Central memory CD4-positive, alpha-beta T cell (primary cell): ENCODE results near the gene PRAC2.

Source experiments
- DNase-seq: peaks from one replicate; pipeline ENCODE4 v3.0.0; 2022

The PRAC2 gene

DNA sequence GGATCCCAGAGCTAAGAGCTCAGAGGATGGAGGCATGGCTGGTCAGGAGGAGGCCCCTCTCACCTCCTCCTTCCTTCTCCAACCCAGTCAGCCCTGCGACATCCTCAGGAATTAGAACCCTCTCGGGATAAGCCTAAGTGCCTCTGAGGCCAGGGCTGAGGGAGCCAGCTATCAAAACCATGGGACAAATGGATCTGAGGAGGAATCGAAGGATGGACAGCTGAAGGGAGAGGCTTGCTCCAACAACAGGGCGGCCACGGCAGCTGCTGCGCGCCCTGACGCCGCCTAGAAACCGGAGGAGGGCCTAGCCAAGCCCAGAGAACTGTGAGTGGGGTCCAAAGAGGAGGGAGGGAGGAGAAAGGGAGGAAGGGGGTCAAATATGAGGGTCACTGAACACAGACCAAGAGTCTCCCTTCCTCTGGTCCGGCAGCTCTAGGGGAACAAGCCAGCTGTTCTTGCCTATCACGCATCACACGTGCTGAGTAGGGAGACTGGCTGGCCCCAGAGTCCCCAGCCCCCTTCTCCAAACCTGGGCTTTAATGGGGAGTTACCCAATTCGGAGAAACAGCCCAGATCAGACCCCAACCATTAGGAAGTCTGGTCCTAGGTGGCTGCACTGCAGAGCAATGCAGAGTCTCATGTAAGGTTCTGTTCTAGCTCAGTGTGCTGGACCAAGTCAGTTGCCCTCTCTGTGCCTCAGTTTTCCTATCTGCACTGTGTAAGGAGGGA is 11.5 kb downstream of the PRAC2 start:
- DNase-seq = no peak

DNA sequence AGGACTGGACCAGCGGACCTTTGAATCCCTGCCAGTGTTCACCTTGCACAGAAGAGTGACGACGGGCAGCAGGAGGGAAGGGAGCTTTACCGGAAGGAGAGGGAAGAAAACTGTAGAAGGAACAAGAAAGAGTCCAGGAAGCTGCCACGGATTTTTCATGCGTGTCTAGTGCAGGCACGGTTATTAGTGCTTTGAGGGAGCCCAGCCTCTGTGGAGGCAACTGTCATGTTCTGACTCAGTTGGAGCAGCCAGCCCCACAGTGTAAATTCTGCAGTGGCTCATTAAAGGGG is 12.0 kb downstream of the PRAC2 start:
- DNase-seq = no peak

DNA sequence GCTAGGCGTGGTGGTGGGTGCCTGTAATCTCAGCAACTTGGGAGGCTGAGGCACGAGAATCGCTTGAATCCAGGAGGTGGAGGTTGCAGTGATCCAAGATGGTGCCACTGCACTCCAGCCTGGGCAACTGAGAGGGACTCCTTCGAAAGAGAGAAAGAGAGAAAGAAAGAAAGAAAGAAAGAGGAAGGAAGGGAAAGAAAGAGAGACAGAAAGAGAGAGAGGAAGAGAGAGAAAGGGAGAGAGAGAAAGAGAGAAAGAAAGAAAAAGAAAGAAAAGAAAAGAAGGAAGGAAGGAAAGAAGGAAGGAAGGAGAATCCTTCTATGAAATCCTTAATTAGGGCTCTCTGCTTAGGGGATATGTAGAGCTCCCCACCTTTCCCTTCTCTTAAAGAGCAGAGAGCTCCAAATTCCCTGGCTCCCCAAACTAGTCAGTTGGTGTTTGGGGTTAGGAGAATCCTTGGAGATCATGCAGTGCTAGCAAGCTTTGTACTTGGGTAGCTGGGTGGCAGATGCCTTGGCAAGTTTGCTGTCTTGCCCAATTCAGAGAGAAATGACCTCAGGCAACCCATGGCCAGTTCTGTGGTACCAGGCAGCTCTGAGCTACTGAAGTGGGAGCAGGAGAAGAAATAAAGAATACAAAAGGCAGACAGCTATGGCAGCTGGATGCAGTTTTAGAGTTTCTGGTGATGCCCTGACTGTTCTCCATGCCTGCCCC is 14.5 kb downstream of the PRAC2 start:
- DNase-seq = no peak

GRCh38 chr17:48738424-48738802 is 15.4 kb downstream of the PRAC2 start:
- no peak for DNase-seq

GRCh38 chr17:48738803-48739526 is 16.0 kb downstream of the PRAC2 start:
- no peak for DNase-seq

DNA sequence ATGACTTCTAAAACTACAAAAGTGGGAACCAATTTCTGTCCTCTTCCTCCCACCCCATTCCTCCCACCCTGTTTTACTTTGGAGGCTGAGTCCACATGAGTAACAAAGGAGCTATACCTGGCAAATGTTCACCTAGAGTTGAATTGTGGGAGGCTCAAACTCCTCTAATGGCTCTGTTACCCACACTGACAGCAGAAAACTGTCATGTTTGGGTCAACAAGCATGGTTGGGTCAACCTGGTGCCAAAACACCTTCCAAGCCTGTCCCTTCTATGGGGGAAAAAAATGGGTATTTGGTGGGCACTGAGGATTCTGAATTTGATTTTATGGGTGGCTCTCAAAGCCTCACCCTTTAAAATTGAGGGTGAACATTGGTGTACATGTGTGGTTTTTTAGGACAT is 17.6 kb downstream of the PRAC2 start:
- no peak for DNase-seq

DNA sequence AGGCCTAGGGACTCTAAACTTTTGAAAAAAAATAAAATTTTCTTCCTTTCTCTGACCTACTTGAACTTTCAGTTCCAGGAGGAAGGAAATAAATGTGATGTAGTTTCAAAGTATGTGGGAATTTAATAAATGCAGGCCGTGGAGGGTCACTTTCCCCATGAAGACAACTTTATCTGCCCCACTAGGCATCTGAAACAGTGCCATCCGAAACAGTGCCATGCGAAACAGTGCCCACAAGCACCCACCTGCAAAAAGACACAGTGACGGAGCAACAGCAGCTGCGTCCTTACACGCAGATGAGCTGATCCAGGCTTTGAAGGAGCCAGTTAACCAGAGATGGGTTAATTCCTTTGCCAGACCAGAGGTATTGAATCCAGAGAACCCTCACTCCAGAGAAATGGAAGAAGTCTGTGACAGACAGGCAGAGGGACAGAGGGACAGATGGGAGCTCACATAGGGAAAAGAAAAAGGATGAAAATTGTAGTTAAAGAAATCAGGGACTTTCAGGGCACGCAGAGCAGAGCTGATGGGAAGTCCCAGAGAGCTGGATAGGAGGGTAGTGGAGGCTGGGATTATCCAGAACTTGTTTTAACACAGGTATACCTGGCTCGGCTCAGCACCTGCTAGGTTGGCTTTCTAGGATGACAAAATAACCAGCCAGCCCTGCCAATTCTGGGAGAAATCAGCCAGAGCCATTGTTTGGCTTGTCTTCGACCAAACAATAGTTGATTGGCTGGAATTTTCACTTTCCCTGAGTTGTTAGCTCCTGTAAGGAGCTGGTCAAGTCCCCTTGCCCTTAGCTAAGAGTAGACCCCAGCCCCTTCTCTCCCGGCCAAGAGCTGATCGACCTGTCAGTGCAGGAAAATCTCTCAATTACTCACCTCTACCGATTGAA is 22.6 kb downstream of the PRAC2 start:
- no peak for DNase-seq

- DNase-seq = no peak
Observed at GRCh38 chr17:48746916-48747444, 24.0 kb downstream of the PRAC2 start.

- DNase-seq = no peak
Observed at GRCh38 chr17:48747445-48748363, 24.7 kb downstream of the PRAC2 start.

- DNase-seq = no peak
Observed at GRCh38 chr17:48748718-48749566, 26.0 kb downstream of the PRAC2 start.

GRCh38 chr17:48749621-48750553 is 26.9 kb downstream of the PRAC2 start:
- DNase-seq = no peak

DNA sequence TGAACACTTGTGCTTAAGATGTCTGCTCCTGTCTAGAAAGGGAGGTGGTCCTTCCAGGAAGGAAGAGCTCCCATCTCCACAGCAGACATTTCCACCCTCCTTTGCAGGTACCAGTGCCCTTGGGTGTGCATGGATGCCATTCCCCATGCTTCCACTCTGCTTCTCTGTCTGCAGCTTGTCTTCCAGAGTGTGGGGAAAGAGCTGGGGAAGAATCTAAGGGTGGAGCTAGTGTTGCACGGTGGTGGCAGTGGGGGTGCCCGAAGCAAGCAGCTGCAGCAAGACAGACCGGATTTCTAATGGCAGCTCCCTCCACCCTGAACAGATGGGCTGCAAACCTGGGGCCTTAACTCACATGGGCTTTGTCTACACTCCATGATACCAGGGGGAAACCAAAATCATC is 28.2 kb downstream of the PRAC2 start:
- no peak for DNase-seq

DNA sequence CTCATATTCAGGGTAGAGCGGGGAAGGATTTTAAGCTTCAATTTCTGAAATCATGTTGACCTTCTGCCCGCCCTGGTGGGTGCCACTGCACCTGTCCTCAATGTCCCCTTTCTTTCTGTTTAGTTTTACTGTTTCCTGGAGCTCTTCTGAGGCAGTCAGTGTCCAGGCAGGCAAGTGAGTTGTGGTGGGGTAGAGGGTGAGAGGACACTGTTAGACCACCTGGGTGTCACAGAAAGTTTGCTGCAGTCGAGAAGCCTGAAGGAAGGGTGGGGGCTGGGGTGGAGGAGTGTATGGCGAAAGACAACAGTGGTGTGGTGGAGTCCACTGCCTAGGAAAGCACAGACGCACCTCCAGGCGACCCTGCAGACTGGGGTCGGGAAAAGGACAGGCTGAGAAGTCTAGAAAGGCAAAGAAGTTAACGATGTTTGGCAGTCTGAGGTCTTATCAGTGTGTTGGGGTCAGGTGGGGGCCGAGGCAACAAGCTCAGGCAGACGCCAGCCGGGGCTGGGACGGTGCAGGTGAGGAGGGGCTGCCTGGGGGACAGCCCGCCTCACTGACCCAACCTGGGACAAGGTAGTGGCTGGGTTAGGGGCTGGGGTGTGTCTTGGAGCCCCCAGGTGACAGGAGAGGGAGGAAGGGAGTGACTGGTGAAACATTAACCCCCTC is 28.9 kb downstream of the PRAC2 start:
- no peak for DNase-seq

DNA sequence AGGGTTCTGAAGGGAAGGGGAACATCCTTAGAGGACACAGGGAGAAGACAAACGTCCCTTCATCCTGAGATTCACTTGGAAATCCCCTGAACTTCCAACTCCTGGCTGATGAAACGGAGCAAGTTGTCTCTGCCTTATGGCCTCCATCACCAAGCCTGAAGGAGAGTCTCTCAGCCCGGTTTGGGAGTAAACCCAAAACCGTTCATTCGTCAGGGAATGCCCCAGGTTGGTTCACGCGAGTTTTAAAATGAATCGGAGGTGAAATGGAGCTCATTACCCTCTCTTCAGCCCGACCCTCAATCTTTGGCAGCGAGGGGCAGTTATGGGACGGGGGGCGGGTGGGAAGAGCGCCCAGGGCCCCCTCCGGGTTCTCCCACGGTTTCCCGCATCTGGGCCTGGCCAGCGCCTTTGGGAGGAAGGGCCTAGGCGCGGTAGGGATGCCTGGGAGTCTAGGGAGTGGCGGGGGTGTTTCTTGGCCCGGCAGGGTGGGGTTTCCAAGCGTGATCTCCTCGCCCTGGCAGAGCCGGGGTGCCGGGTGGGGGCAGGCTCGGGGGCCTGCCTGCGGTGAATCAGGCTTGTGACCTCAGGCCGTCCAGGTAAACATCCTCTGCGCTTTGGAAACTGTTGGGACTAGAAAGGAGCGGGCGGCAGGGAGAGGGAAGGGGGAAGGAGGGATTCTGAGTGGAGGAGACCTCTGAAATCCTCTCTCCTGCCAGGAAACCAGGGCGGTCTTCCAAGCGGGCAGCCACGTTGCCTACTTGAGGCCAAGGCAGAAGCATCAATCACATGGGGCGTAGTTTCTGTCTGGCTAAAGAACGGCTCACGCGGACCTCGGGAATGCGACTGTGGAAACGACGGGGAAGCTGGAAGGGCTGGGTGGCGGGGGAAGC is 29.7 kb downstream of the PRAC2 start:
- DNase-seq = no peak

GRCh38 chr17:48753794-48754499 is 31.0 kb downstream of the PRAC2 start:
- no peak for DNase-seq

DNA sequence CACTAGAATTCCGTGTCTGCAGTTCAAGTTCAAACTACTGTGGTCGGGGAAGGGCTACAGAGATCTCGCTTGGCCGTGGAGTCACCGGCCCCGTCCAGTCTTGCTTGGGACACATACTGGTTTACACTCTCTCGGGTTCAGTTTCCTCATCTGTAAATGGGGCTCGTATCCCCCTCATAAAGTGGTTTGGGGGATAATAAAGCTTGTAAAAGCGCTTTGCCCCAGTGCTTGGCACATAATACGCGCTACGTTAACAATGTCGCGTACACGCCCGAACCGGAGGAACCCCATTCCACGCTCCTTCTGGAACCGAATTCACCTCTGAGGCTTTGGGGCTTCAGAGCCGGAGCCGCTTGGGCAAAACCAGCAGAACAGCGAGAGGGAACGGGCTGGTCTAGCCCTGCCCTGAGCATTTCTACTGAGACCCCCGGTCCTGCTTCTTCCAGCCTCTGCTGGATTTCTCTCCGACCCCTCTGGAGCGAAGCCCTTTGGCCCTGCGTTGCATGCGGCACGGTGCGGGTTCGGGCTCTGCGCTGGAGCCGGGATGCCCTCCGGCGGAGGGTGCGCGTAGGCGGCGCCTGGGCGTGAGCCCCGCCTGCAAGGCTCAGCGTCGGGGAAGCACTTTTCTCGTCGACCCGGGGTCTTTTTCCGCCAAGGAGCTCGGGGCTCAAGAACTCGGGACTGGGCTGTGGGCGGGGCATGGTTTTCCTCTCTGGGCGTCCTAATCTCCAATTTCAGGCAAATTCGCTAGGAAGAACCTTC is 31.7 kb downstream of the PRAC2 start:
- DNase-seq = no peak
